Measurements from ENCODE around the gene CSAD. TPM values are rescaled to one million over a fixed set of nuclear protein-coding genes. Genes with fewer than 3 reads are reported as not detected.

CSAD gene
- total and polyA plus RNA-seq, 2 donors (not counting 1 experiment from before 2014, with no cell fraction given): 57.0 to 64.6 TPM

- DNase-seq (no peak), ATAC-seq (ENCODE audit: low read depth) (no peak)
- H2AFZ ChIP-seq (ENCODE audit: insufficient read depth, low read depth, low read length, poor library complexity, severe bottlenecking): no peak overlapping the region
- H3K4me3 ChIP-seq (ENCODE audit: control extremely low read depth in 1 of 5, extremely low read depth in 1 of 5, insufficient read depth in 1 of 5, low read depth in 2 of 5, low read length in 4 of 5): no peak overlapping the region
- TF ChIP-seq CTCF (IDR thresholded peaks at IDR 0.05): no peak
- TF ChIP-seq EZH2 (IDR thresholded peaks at IDR 0.05; ENCODE audit: borderline replicate concordance, insufficient read depth, low read depth, low read length, poor library complexity, severe bottlenecking): no peak
- POLR2A ChIA-PET: interaction anchor here (0.6 to 1.3 kb wide), 4 partner anchors 11 to 75 kb away, joined by 3 to 5 read pairs (median 4); partner anchors contain the start of gene ESPL1
- CTCF ChIA-PET: interaction anchor here (0.6 to 17.1 kb wide), 24 partner anchors 11 to 294 kb away, joined by 3 to 721 read pairs (median 6); partner anchors contain the start of genes AAAS, CSAD, ESPL1 and ITGB7
- no peak overlapping the region for H3K4me2 ChIP-seq (replicated peaks; ENCODE audit: low read depth, low read length, poor library complexity, severe bottlenecking)
- H3K9ac ChIP-seq (ENCODE audit: low read length): no peak overlapping the region
- Mint-ChIP-seq H3K9me3 (ENCODE audit: insufficient read depth) (no peaks in the 10 kb centered on the region), H3K27ac (peak overlapping the region; percentile 47), H3K4me1 (peaks cover 68% of the 10 kb centered on the region), H3K27me3 (no peaks in the 10 kb centered on the region), H3K4me3 (no peak overlapping the region)
- H3K36me3 ChIP-seq (replicated peaks in 1 of 2; ENCODE audit: control extremely low read depth in 1 of 2, control insufficient read depth in 1 of 2, extremely low read depth in 1 of 2, insufficient read depth in 2 of 2, low read length in 1 of 2): peaks cover 0 to 17% of the 10 kb centered on the region in 2 experiments
- 94% methylated on average over 6 of the region's 12 CpGs for WGBS (ENCODE audit: insufficient coverage)
- peaks cover 49 to 63% of the 10 kb centered on the region in 2 donors for H3K4me1 ChIP-seq (ENCODE audit: control insufficient read depth in 2 of 2, insufficient read depth in 2 of 2, low read length in 2 of 2)
- intact Hi-C loops (cut with micrococcal nuclease): no loop called here
- no peak overlapping the region for H3K27ac ChIP-seq (ENCODE audit: low read length in 2 of 2)
- no peaks in the 10 kb centered on the region for H3K9me3 ChIP-seq (ENCODE audit: control extremely low read depth in 1 of 3, control insufficient read depth in 2 of 3, insufficient read depth in 1 of 3, low read length in 2 of 3)
- no peaks in the 10 kb centered on the region for H3K27me3 ChIP-seq (replicated peaks in 1 of 4; ENCODE audit: control extremely low read depth in 1 of 4, control insufficient read depth in 3 of 4, insufficient read depth in 4 of 4, low read length in 3 of 4)
- no peaks in the 10 kb centered on the region for H4K20me1 ChIP-seq (ENCODE audit: control insufficient read depth, insufficient read depth, low read length, poor library complexity, severe bottlenecking)
- H3K79me2 ChIP-seq (ENCODE audit: control insufficient read depth, insufficient read depth, low read length): peaks cover 10% of the 10 kb centered on the region
These were observed 34.1 kb upstream of the CSAD start for GRCh38 chr12:53214687-53215455.

DNA sequence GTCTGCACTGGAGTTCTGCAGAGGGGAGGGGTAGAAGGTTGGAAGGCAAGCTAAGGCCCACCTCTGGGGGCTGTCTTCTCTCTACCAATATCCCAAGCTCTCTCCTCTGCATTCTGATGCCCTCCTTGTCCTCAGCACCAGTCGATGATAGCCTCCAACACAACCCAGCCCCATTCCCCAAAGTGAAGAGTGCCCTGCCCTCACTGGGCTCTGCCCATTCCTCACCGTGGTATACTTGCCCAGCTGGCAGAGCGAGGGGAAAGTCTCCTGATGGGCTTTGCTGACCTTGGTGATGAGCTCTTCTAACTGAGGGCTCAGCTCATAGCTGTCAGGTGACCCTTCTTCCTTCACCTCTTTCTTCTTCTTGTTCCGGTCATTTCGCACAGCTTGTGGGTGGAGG is 33.5 kb upstream of the CSAD start:
- 93% methylated on average over 3 of the region's 5 CpGs for WGBS (ENCODE audit: insufficient coverage)
- Mint-ChIP-seq H3K9me3 (ENCODE audit: insufficient read depth) (no peaks in the 10 kb centered on the region), H3K4me3 (no peak overlapping the region), H3K4me1 (peaks cover 68% of the 10 kb centered on the region), H3K27me3 (no peaks in the 10 kb centered on the region), H3K27ac (no peak overlapping the region)
- no peak for DNase-seq
- no peaks in the 10 kb centered on the region for H4K20me1 ChIP-seq (ENCODE audit: control insufficient read depth, insufficient read depth, low read length, poor library complexity, severe bottlenecking)
- no peak for ATAC-seq (ENCODE audit: low read depth)
- H3K4me2 ChIP-seq (replicated peaks; ENCODE audit: low read depth, low read length, poor library complexity, severe bottlenecking): no peak overlapping the region
- H3K79me2 ChIP-seq (ENCODE audit: control insufficient read depth, insufficient read depth, low read length): peaks cover 16% of the 10 kb centered on the region
- H3K9me3 ChIP-seq (ENCODE audit: control extremely low read depth in 1 of 3, control insufficient read depth in 2 of 3, insufficient read depth in 1 of 3, low read length in 2 of 3): no peaks in the 10 kb centered on the region
- H3K27ac ChIP-seq (ENCODE audit: low read length in 2 of 2): no peak overlapping the region
- no peak for TF ChIP-seq CTCF (IDR thresholded peaks at IDR 0.05)
- TF ChIP-seq EZH2 (IDR thresholded peaks at IDR 0.05; ENCODE audit: borderline replicate concordance, insufficient read depth, low read depth, low read length, poor library complexity, severe bottlenecking): no peak
- intact Hi-C loops (cut with micrococcal nuclease): no loop called here
- no peak overlapping the region for H2AFZ ChIP-seq (ENCODE audit: insufficient read depth, low read depth, low read length, poor library complexity, severe bottlenecking)
- ChIA-PET CTCF (interaction anchor here (0.8 to 17.1 kb wide), 30 partner anchors 9 to 295 kb away, joined by 3 to 721 read pairs (median 6); partner anchors contain the start of genes AAAS, CSAD, ESPL1 and ITGB7), POLR2A (interaction anchor here (0.8 to 1.3 kb wide), 3 partner anchors 11 to 75 kb away, joined by 3 to 5 read pairs (median 4); partner anchors contain the start of gene ESPL1)
- peaks cover 52 to 63% of the 10 kb centered on the region in 2 donors for H3K4me1 ChIP-seq (ENCODE audit: control insufficient read depth in 2 of 2, insufficient read depth in 2 of 2, low read length in 2 of 2)
- H3K36me3 ChIP-seq (replicated peaks in 1 of 2; ENCODE audit: control extremely low read depth in 1 of 2, control insufficient read depth in 1 of 2, extremely low read depth in 1 of 2, insufficient read depth in 2 of 2, low read length in 1 of 2): peaks cover 0 to 17% of the 10 kb centered on the region in 2 experiments
- H3K9ac ChIP-seq (ENCODE audit: low read length): no peak overlapping the region
- no peak overlapping the region for H3K4me3 ChIP-seq (ENCODE audit: control extremely low read depth in 1 of 5, extremely low read depth in 1 of 5, insufficient read depth in 1 of 5, low read depth in 2 of 5, low read length in 4 of 5)
- no peaks in the 10 kb centered on the region for H3K27me3 ChIP-seq (replicated peaks in 1 of 4; ENCODE audit: control extremely low read depth in 1 of 4, control insufficient read depth in 3 of 4, insufficient read depth in 4 of 4, low read length in 3 of 4)
